HEK293 (cell line): ENCODE results near the gene MEI1.

Experiments used
- CTCF ChIP-seq: fragments of 450-650 bp; formaldehyde crosslinking; IDR thresholded peaks from 2 replicates; pipeline ENCODE4 v1.5.1; 2016; ENCODE audit warnings: missing biosample characterization, missing genetic modification characterization
- PRDM10 ChIP-seq: fragments of 450-650 bp; formaldehyde crosslinking; IDR thresholded peaks from 2 replicates; pipeline ENCODE4 v1.5.1; 2016; ENCODE audit warnings: missing biosample characterization, missing genetic modification characterization
- YY1 ChIP-seq: fragments of 450-650 bp; formaldehyde crosslinking; IDR thresholded peaks from 2 replicates; pipeline ENCODE4 v1.5.1; 2018; ENCODE audit warnings: missing biosample characterization, missing genetic modification characterization
- ZBTB11 ChIP-seq: fragments of 450-650 bp; formaldehyde crosslinking; conservative IDR thresholded peaks from 2 replicates; pipeline ENCODE4 v1.5.1; 2016; ENCODE audit warnings: low read depth, missing biosample characterization, missing genetic modification characterization
- ZBTB6 ChIP-seq: fragments of 450-650 bp; formaldehyde crosslinking; IDR thresholded peaks from 2 replicates; pipeline ENCODE4 v1.5.1; 2017; ENCODE audit warnings: missing biosample characterization, missing genetic modification characterization
- ZNF211 ChIP-seq: fragments of 450-650 bp; formaldehyde crosslinking; IDR thresholded peaks from 2 replicates; pipeline ENCODE4 v1.5.1; 2016; ENCODE audit warnings: low read depth, missing biosample characterization, missing genetic modification characterization
- ZNF416 ChIP-seq: fragments of 450-650 bp; formaldehyde crosslinking; IDR thresholded peaks from 2 replicates; pipeline ENCODE4 v1.5.1; 2016; ENCODE audit warnings: missing biosample characterization, missing genetic modification characterization
- ZNF549 ChIP-seq: fragments of 450-650 bp; IDR thresholded peaks from 2 replicates; pipeline ENCODE4 v1.5.1; 2018; ENCODE audit warnings: missing biosample characterization, missing genetic modification characterization, mild to moderate bottlenecking, inconsistent platforms, moderate library complexity
- ZNF580 ChIP-seq: fragments of 450-650 bp; formaldehyde crosslinking; IDR thresholded peaks from 2 replicates; pipeline ENCODE4 v1.5.1; 2016; ENCODE audit warnings: missing biosample characterization, missing genetic modification characterization
- ZNF654 ChIP-seq: fragments of 450-650 bp; formaldehyde crosslinking; IDR thresholded peaks from 2 replicates; pipeline ENCODE4 v1.5.1; 2016; ENCODE audit warnings: low read depth, missing biosample characterization, missing genetic modification characterization
- ZNF768 ChIP-seq: fragments of 450-650 bp; formaldehyde crosslinking; IDR thresholded peaks from 2 replicates; pipeline ENCODE4 v1.5.1; 2018; ENCODE audit warnings: missing biosample characterization, mild to moderate bottlenecking, missing genetic modification characterization
- ZNF777 ChIP-seq: fragments of 450-650 bp; formaldehyde crosslinking; IDR thresholded peaks from 2 replicates; pipeline ENCODE4 v1.5.1; 2017; ENCODE audit warnings: missing biosample characterization, missing genetic modification characterization, borderline replicate concordance
- ZSCAN5A ChIP-seq: fragments of 450-650 bp; formaldehyde crosslinking; IDR thresholded peaks from 2 replicates; pipeline ENCODE4 v1.5.1; 2016; ENCODE audit warnings: missing biosample characterization, missing genetic modification characterization

- TF ChIP-seq YY1 (tag by site-specific recombination) (no peak), PRDM10 (tag by site-specific recombination) (no peak), ZNF211 (tag by site-specific recombination) (no peak), ZNF768 (tag by site-specific recombination) (no peak), ZNF654 (tag by site-specific recombination) (no peak), CTCF (tag by site-specific recombination) (no peak), ZNF416 (tag by site-specific recombination) (no peak), ZNF580 (tag by site-specific recombination) (no peak), ZBTB6 (tag by site-specific recombination) (no peak), ZSCAN5A (tag by site-specific recombination) (no peak), ZBTB11 (tag by site-specific recombination) (no peak), ZNF549 (no peak), ZNF777 (tag by site-specific recombination) (no peak)
Measured at GRCh38 chr22:41661088-41661487, 38.2 kb upstream of the MEI1 start.
